Measurements from ENCODE around the gene ZBTB24. TPM values are rescaled to one million over a fixed set of nuclear protein-coding genes. Genes with fewer than 3 reads are reported as not detected.

Gene ZBTB24
- polyA plus RNA-seq, 1 experiment, result 4.4 TPM

- Histone ChIP-seq H3K27ac (ENCODE audit: low read depth, low read length) (no peak overlapping the region), H3K9me3 (ENCODE audit: control insufficient read depth, insufficient read depth, low read length) (no peaks in the 10 kb centered on the region; the same call in 1 of the 2 replicates), H3K27me3 (ENCODE audit: control insufficient read depth, insufficient read depth, low read length) (no peaks in the 10 kb centered on the region), H3K4me3 (ENCODE audit: low read depth, low read length) (no peak overlapping the region)
- no peak for TF ChIP-seq CTCF (IDR thresholded peaks at IDR 0.05; ENCODE audit: low read depth, low read length)
- ChIA-PET CTCF (no interaction called here), POLR2A (no interaction called here)
- DNase-seq (ENCODE audit: low read depth, low spot score), result no peak
Measured at GRCh38 chr6:109478222-109478805, 4.7 kb downstream of the ZBTB24 start.

- no peak for TF ChIP-seq CTCF (IDR thresholded peaks at IDR 0.05; ENCODE audit: low read depth, low read length)
- ChIA-PET CTCF (no interaction called here), POLR2A (no interaction called here)
- no peak overlapping the region for H3K4me3 ChIP-seq (ENCODE audit: low read depth, low read length)
- no peaks in the 10 kb centered on the region for H3K27me3 ChIP-seq (ENCODE audit: control insufficient read depth, insufficient read depth, low read length)
- no peak overlapping the region for H3K27ac ChIP-seq (ENCODE audit: low read depth, low read length)
- H3K9me3 ChIP-seq (ENCODE audit: control insufficient read depth, insufficient read depth, low read length), result no peaks in the 10 kb centered on the region; the same call in 1 of the 2 replicates
- DNase-seq (ENCODE audit: low read depth, low spot score), result no peak
Measured at GRCh38 chr6:109477725-109478124, 5.3 kb downstream of the ZBTB24 start.

GRCh38 chr6:109477184-109477583, 5.8 kb downstream of the ZBTB24 start:
- no peak overlapping the region for H3K27ac ChIP-seq (ENCODE audit: low read depth, low read length)
- H3K9me3 ChIP-seq (ENCODE audit: control insufficient read depth, insufficient read depth, low read length), result no peaks in the 10 kb centered on the region; the same call in 1 of the 2 replicates
- no peak for DNase-seq (ENCODE audit: low read depth, low spot score)
- no peaks in the 10 kb centered on the region for H3K27me3 ChIP-seq (ENCODE audit: control insufficient read depth, insufficient read depth, low read length)
- TF ChIP-seq CTCF (IDR thresholded peaks at IDR 0.05; ENCODE audit: low read depth, low read length), result no peak
- no peak overlapping the region for H3K4me3 ChIP-seq (ENCODE audit: low read depth, low read length)
- CTCF ChIA-PET, result no interaction called here
- POLR2A ChIA-PET, result no interaction called here

GRCh38 chr6:109475625-109476024, 7.4 kb downstream of the ZBTB24 start:
- CTCF ChIA-PET, result no interaction called here
- H3K27ac ChIP-seq (ENCODE audit: low read depth, low read length), result no peak overlapping the region
- H3K9me3 ChIP-seq (ENCODE audit: control insufficient read depth, insufficient read depth, low read length), result no peaks in the 10 kb centered on the region
- no peaks in the 10 kb centered on the region for H3K27me3 ChIP-seq (ENCODE audit: control insufficient read depth, insufficient read depth, low read length)
- TF ChIP-seq CTCF (IDR thresholded peaks at IDR 0.05; ENCODE audit: low read depth, low read length), result no peak
- no peak overlapping the region for H3K4me3 ChIP-seq (ENCODE audit: low read depth, low read length)
- POLR2A ChIA-PET, result no interaction called here
- DNase-seq (ENCODE audit: low read depth, low spot score), result no peak

- no peaks in the 10 kb centered on the region for H3K27me3 ChIP-seq (ENCODE audit: control insufficient read depth, insufficient read depth, low read length)
- no peak for DNase-seq (ENCODE audit: low read depth, low spot score)
- H3K9me3 ChIP-seq (ENCODE audit: control insufficient read depth, insufficient read depth, low read length), result no peaks in the 10 kb centered on the region
- CTCF ChIA-PET, result no interaction called here
- H3K4me3 ChIP-seq (ENCODE audit: low read depth, low read length), result no peak overlapping the region
- H3K27ac ChIP-seq (ENCODE audit: low read depth, low read length), result no peak overlapping the region
- TF ChIP-seq CTCF (IDR thresholded peaks at IDR 0.05; ENCODE audit: low read depth, low read length), result no peak
- POLR2A ChIA-PET, result no interaction called here
Measured at GRCh38 chr6:109474995-109475394, 8.0 kb downstream of the ZBTB24 start.
